Upper lobe of left lung (tissue), 6 donors: ENCODE data around the gene ZCCHC3. TPM values are rescaled to one million over a fixed set of nuclear protein-coding genes. Genes with fewer than 3 reads are reported as not detected.

Source experiments
- ATAC-seq, 2 donors: fragments of 200-7000 bp; cut with Tn5 transposase; one replicate each; pipeline ENCODE4 v1.9.1; 2022; ENCODE audit warnings: mild to moderate bottlenecking in 2 of 2, moderate library complexity in 2 of 2; ENCODE audit not compliant: low FRiP score in 2 of 2
- DNase-seq, 2 donors: peaks; one replicate each; pipeline ENCODE4 v3.0.0-alpha.2; 2019 to 2020
- H3K27ac ChIP-seq, 4 donors: fragments of 200-600 bp; sonication (generic); one replicate each; pipeline ENCODE4 v1.5.1; 2016 to 2019
- H3K27me3 ChIP-seq, 4 donors: fragments of 200-600 bp; sonication (generic); one replicate each; pipeline ENCODE4 v1.5.1; 2017 to 2019
- H3K36me3 ChIP-seq, 4 donors: fragments of 200-600 bp; sonication (generic); one replicate each; pipeline ENCODE4 v1.5.1; 2016 to 2019
- H3K4me1 ChIP-seq, 4 donors: fragments of 200-600 bp; sonication (generic); one replicate each; pipeline ENCODE4 v1.5.1; 2018 to 2019
- H3K4me3 ChIP-seq, 4 donors: fragments of 200-600 bp; sonication (generic); one replicate each; pipeline ENCODE4 v1.5.1; 2017 to 2019; ENCODE audit warnings: mild to moderate bottlenecking in 2 of 4, moderate library complexity in 1 of 4
- H3K9me3 ChIP-seq, 4 donors: fragments of 200-600 bp; sonication (generic); one replicate each; pipeline ENCODE4 v1.5.1; 2018 to 2019
- CTCF ChIP-seq, 6 experiments: fragments of 450-650 bp in 4 of 6; fragments of 200-600 bp in 2 of 6; sonication (generic) in 2 of 6; IDR thresholded peaks; one replicate each; pipeline ENCODE4 v1.5.1; 2016 to 2019; ENCODE audit warnings: antibody characterized with exemption in 6 of 6
- EP300 ChIP-seq, 4 donors: sonication (generic); formaldehyde crosslinking; IDR thresholded peaks; one replicate each; pipeline ENCODE4 v1.5.1; 2017; ENCODE audit warnings: antibody characterized with exemption in 4 of 4, control low read depth in 2 of 4
- POLR2A ChIP-seq, 4 donors: fragments of 450-650 bp; IDR thresholded peaks; one replicate each; pipeline ENCODE4 v1.5.1; 2016 to 2017; ENCODE audit warnings: antibody characterized with exemption in 4 of 4, mild to moderate bottlenecking in 2 of 4
- POLR2AphosphoS5 ChIP-seq, 2 donors: sonication (generic); formaldehyde crosslinking; IDR thresholded peaks; one replicate each; pipeline ENCODE4 v1.5.1; 2017; ENCODE audit warnings: antibody characterized with exemption in 2 of 2
- WGBS, 2 donors: methylation state at CpG; one replicate each; pipeline ENCODE4 v1.1.5; 2017 to 2018; 5-methylcytosine and 5-hydroxymethylcytosine counted together
- total RNA-seq, 6 donors: library from RNA; depleted of rRNA in 4 of 6; stranded (reverse); fragments of >200 nt in 4 of 6; gene quantifications; one replicate each; pipeline versions ENCODE4 v1.1.0 to v1.2.1, GENCODE V29; 2016 to 2021
- donor health status: DM: no; HTN: no; CAD: no; lungs with moderate emphysema.
- donor health status: DM: no; HTN: yes; CAD: no; lungs with severe emphysema.

The ZCCHC3 gene
- total RNA-seq, 6 donors from 2014 or later, result 14.2 to 18.5 (median 17.3) TPM

GRCh38 chr20:347640-348484 lies 50.5 kb downstream of the ZCCHC3 start:
- Histone ChIP-seq H3K4me1 (peaks cover 18 to 35% (median 23%) of the 10 kb centered on the region in 4 donors), H3K36me3 (peaks cover 0 to 5% (median 2%) of the 10 kb centered on the region in 4 donors), H3K27me3 (no peaks in the 10 kb centered on the region), H3K27ac (peak overlapping the region; percentile 88 to 95 (median 92)), H3K9me3 (no peaks in the 10 kb centered on the region), H3K4me3 (peak overlapping the region; percentile 68 to 95 (median 85))
- DNase-seq, result peak; percentile 94 to 95
- WGBS, 2 donors, result 1% methylated on average over 39 to 60 of the region's 61 CpGs
- TF ChIP-seq POLR2AphosphoS5 (IDR thresholded peaks at IDR 0.05) (peak; percentile 71 to 78), POLR2A (IDR thresholded peaks at IDR 0.05) (peak in 3 of 4 donors; percentile 49 to 67 (median 54)), CTCF (IDR thresholded peaks at IDR 0.05) (peak in 1 of 6 experiments; percentile 27), EP300 (IDR thresholded peaks at IDR 0.05) (no peak)
- ATAC-seq, result peak; percentile 93 to 95

- H3K4me1 ChIP-seq, result peaks cover 18 to 37% (median 24%) of the 10 kb centered on the region in 4 donors
- no peak for ATAC-seq
- 88 to 89% methylated on average over 18 to 19 of the region's 19 CpGs for WGBS, 2 donors
- peak overlapping the region in 1 of 4 donors; percentile 92 for H3K27ac ChIP-seq
- no peak for TF ChIP-seq POLR2AphosphoS5 (IDR thresholded peaks at IDR 0.05)
- TF ChIP-seq POLR2A (IDR thresholded peaks at IDR 0.05), result no peak
- no peak for TF ChIP-seq CTCF (IDR thresholded peaks at IDR 0.05)
- TF ChIP-seq EP300 (IDR thresholded peaks at IDR 0.05), result no peak
- H3K9me3 ChIP-seq, result no peaks in the 10 kb centered on the region
- no peak overlapping the region for H3K4me3 ChIP-seq
- H3K36me3 ChIP-seq, result peaks cover 0 to 13% (median 3%) of the 10 kb centered on the region in 4 donors
- no peaks in the 10 kb centered on the region for H3K27me3 ChIP-seq
- peak in 1 of 2 donors; percentile 70 for DNase-seq
These were observed 51.8 kb downstream of the ZCCHC3 start for GRCh38 chr20:348972-349841.

Other genes starting within 250 kb of the ZCCHC3 start
- gene DEFB125, start 209.9 kb upstream of the ZCCHC3 start, total RNA-seq, result not detected
- gene DEFB126, start 155.0 kb upstream of the ZCCHC3 start, total RNA-seq, result not detected
- not detected for gene DEFB127, start 140.1 kb upstream of the ZCCHC3 start, total RNA-seq
- not detected for gene DEFB128, start 107.9 kb upstream of the ZCCHC3 start, total RNA-seq
- gene DEFB129, start 70.3 kb upstream of the ZCCHC3 start, total RNA-seq, result not detected
- gene DEFB132, start 39.8 kb upstream of the ZCCHC3 start, total RNA-seq, result not detected
- 10 to 100 TPM in 3 of 6 donors, 1 to 10 TPM in 3; 3.0 to 31.4 (median 10.3) TPM for gene C20orf96, start 6.8 kb upstream of the ZCCHC3 start, total RNA-seq
- gene SOX12, start 28.0 kb downstream of the ZCCHC3 start, total RNA-seq, result 10 to 100 TPM in 2 of 6 donors, 1 to 10 TPM in 4; 3.8 to 13.5 (median 7.6) TPM
- 10 to 100 TPM; 13.6 to 30.8 (median 25.6) TPM for gene NRSN2, start 49.5 kb downstream of the ZCCHC3 start, total RNA-seq
- gene TRIB3, start 83.2 kb downstream of the ZCCHC3 start, total RNA-seq, result 10 to 100 TPM; 11.5 to 39.0 (median 24.7) TPM
- gene RBCK1, start 110.7 kb downstream of the ZCCHC3 start, total RNA-seq, result 100 to 1,000 TPM in 3 of 6 donors, 10 to 100 TPM in 3; 63.4 to 179 (median 109) TPM
- 10 to 100 TPM; 35.5 to 59.7 (median 37.5) TPM for gene TBC1D20, start 165.0 kb downstream of the ZCCHC3 start, total RNA-seq
- 100 to 1,000 TPM in 1 of 6 donors, 10 to 100 TPM in 5; 54.4 to 111 (median 79.8) TPM for gene CSNK2A1, start 246.2 kb downstream of the ZCCHC3 start, total RNA-seq